Measurements from ENCODE around the gene OR4A16. TPM values are rescaled to one million over a fixed set of nuclear protein-coding genes. Genes with fewer than 3 reads are reported as not detected.

The OR4A16 gene, protein sequence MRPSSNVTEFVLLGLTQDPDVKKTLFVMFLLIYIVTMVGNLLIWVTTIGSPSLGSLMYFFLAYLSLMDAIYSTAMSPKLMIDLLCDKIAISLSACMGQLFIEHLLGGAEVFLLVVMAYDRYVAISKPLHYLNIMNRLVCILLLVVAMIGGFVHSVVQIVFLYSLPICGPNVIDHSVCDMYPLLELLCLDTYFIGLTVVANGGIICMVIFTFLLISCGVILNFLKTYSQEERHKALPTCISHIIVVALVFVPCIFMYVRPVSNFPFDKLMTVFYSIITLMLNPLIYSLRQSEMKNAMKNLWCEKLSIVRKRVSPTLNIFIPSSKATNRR
- total RNA-seq, result not detected in 2 replicates

DNA sequence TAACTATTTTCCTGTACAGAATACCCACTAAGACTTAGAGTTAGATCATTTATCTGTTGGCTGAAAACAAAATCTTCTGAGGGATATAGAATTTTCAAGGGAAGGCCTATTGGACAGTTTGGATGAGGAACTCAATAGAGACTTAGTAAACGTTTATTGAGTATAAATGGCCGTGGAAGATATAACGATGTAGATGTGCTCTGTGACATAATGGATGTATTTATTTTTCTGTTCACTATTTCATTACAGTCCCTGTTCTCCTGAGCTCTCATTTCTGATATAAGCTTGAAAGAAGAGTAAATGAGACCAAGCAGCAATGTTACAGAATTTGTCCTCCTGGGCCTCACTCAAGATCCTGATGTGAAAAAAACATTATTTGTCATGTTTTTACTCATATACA is at the start of gene OR4A16:
Gene OR4A16 (plus strand): TSS at position 301 of the 400 bp plus-strand sequence. CDS start 0 bp downstream, at position 301.
- DNase-seq (ENCODE audit: low read depth in 2 of 2), result no peak

DNA sequence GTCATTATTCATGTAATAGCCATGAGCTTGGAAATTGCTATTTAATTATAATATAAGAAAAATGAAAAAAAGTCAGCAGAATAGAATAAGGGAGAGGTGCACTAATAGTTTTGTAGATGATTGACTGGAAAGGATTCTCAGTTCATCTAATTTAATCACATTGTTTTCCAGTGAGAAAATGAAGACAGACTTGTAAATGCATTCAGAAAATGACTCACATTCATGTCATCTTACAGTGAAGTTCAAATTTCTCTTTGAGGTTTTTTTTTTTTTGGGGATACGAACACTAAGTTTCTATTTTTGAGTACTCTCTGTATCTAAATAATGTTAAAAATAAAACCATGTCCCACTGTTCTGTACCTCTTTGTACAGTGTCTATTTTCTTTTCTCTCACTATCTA is 18.5 kb upstream of the OR4A16 start:
- no peak for DNase-seq (ENCODE audit: low read depth in 2 of 2)

DNA sequence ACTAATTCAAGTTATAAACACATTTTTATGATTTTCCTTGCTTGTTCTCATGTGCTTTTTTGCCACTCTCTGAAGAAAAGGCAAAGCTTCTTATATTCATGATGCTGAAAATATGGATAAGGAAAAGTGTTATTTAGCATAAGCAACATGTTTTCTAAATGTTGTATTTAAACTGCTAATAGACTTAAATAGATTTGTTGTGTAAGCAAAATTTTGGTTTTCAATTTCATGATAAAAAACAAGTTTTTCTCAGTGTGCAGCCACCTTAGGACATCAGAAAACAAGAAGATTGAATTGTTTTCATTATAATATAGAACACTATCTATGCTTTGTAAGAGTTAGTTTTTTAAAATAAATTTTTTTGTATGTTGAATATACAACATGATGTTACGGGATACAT is 2.3 kb downstream of the OR4A16 start:
- no peak for DNase-seq (ENCODE audit: low read depth in 2 of 2)

DNA sequence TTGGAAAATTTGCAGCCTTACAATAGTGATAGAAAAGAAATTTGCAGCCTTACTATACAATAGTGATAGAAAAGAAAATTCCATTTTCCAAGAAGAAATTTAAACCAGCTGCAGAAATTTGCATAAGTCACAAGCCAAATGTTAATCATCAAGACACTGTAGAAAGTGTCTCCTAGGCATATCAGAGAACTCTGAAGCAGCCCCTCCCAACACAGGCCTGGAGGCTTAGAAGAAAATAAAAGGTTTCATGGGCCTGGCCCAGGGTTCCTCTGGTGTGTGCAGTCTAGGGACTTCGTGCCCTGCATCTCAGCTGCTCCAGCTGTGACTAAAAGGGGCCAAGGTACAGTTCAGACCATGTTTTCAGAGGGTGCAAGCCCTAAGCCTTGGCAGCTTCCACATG is 6.0 kb downstream of the OR4A16 start:
- DNase-seq (ENCODE audit: low read depth in 2 of 2), result no peak

DNA sequence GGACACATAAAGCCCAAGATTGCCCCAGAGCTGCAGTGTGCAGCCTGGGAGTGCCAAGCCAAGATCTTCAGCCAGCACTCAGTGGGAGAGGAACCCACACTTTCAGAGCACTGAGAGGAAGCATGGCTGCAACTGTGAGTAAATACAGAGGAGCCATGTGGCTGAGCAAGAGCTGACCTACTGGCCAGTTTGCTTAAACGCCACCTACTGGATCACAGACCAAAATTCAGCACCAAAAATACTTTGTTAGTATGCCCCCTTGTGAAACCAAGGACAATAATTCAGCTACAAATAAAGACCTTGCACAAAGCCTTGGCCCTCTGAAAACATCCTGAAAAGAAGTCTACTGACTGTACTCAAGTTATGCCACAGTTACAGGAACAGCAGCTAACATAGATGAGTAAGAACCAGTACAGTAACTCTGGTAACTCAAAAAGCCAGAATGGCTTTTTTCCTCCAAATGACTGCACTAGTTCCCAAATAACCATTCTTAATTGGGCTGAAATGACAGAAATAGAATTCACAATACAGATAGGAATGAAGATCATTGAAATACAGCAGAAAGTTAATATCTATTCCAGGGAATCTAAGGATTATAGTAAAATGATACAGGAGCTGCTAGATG is 14.7 kb downstream of the OR4A16 start:
- DNase-seq (ENCODE audit: low read depth in 2 of 2), result no peak

DNA sequence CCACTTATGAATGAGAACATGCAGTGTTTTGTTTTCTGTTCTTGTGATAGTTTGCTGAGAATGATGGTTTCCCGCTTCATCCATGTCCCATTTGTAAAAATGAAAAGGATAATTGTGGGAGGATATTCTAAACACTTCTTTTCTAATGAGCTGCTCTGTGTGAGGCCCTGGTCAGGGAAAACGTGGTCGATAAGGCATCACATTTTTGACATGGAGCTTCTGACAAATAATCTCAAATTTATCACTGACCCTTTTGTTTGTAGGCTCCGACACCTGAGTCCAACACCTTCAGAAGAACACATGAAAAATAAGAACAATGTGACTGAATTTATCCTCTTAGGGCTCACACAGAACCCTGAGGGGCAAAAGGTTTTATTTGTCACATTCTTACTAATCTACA is 24.7 kb downstream of the OR4A16 start, which contains the start of gene OR4A15:
Gene OR4A15 (plus strand): TSS at position 301 of the 400 bp plus-strand sequence. CDS start 0 bp downstream, at position 301.
- no peak for DNase-seq (ENCODE audit: low read depth in 2 of 2)

Other genes with a start within 250 kb of the OR4A16 start
- not detected in 2 replicates for gene TRIM48, start 81.0 kb upstream of the OR4A16 start, total RNA-seq
- not detected in 2 replicates for gene OR4A15, start 24.8 kb downstream of the OR4A16 start, total RNA-seq
- gene OR4C15, start 211.3 kb downstream of the OR4A16 start, total RNA-seq, result not detected in 2 replicates
- not detected in 2 replicates for gene OR4C16, start 228.9 kb downstream of the OR4A16 start, total RNA-seq